CD8-positive, alpha-beta memory T cell (primary cell): ENCODE data around the gene PALM3. TPM values are rescaled to one million over a fixed set of nuclear protein-coding genes. Genes with fewer than 3 reads are reported as not detected.

Source experiments
- CTCF ChIA-PET: fragments of 350-600 bp; sonication (Branson Sonifier 250); formaldehyde crosslinking; loops from one replicate; lab custom pipeline; 2021; ENCODE audit warnings: antibody characterized with exemption; lab: Charles Lee
- POLR2A ChIA-PET: fragments of 350-600 bp; sonication (Branson Sonifier 250); formaldehyde crosslinking; loops from one replicate; lab custom pipeline; 2021; ENCODE audit warnings: antibody characterized with exemption; lab: Charles Lee
- DNase-seq, 5 donors: peaks; one replicate each; pipeline versions ENCODE4 v3.0.0 to v3.0.0-alpha.2; 2020 to 2022; ENCODE audit warnings: mixed read lengths in 1 of 5
- H3K27ac ChIP-seq: one replicate; pipeline ENCODE4 v1.7.0; 2013; ENCODE audit warnings: low read depth, mild to moderate bottlenecking, low read length, moderate library complexity
- H3K27me3 ChIP-seq: 2 replicates; pipeline ENCODE4 v1.7.0; 2013; ENCODE audit warnings: low read length, mild to moderate bottlenecking; ENCODE audit not compliant: insufficient read depth, poor library complexity, severe bottlenecking
- H3K36me3 ChIP-seq: 2 replicates; pipeline ENCODE4 v1.7.0; 2013; ENCODE audit warnings: mild to moderate bottlenecking, low read length, moderate library complexity; ENCODE audit not compliant: insufficient read depth
- H3K4me1 ChIP-seq: 2 replicates; pipeline ENCODE4 v1.7.0; 2013; ENCODE audit warnings: mild to moderate bottlenecking, low read length, moderate library complexity; ENCODE audit not compliant: insufficient read depth
- H3K4me3 ChIP-seq: 2 replicates; pipeline ENCODE4 v1.7.0; 2013; ENCODE audit warnings: mild to moderate bottlenecking, low read length
- H3K9me3 ChIP-seq: 2 replicates; pipeline ENCODE4 v1.7.0; 2013; ENCODE audit warnings: mild to moderate bottlenecking, low read length
- H3K27ac Mint-ChIP-seq, 8 donors: one replicate each; pipeline ENCODE4 v1.8.0; 2020 to 2021; ENCODE audit warnings: mixed read lengths in 8 of 8, mild to moderate bottlenecking in 6 of 8, inconsistent platforms in 3 of 8, moderate library complexity in 3 of 8
- H3K27me3 Mint-ChIP-seq, 2 donors: one replicate each; pipeline ENCODE4 v1.8.0; 2020 to 2021; ENCODE audit warnings: mixed read lengths in 2 of 2, mild to moderate bottlenecking in 1 of 2, moderate library complexity in 1 of 2
- H3K36me3 Mint-ChIP-seq, 3 donors: one replicate each; pipeline ENCODE4 v1.8.0; 2020 to 2021; ENCODE audit warnings: mixed read lengths in 3 of 3, inconsistent platforms in 1 of 3, mild to moderate bottlenecking in 1 of 3
- H3K4me1 Mint-ChIP-seq, 3 donors: one replicate each; pipeline ENCODE4 v1.8.0; 2020 to 2021; ENCODE audit warnings: mixed read lengths in 3 of 3, inconsistent platforms in 1 of 3, mild to moderate bottlenecking in 1 of 3
- H3K4me3 Mint-ChIP-seq, 7 donors: one replicate each; pipeline ENCODE4 v1.8.0; 2020 to 2021; ENCODE audit warnings: mixed read lengths in 7 of 7, mild to moderate bottlenecking in 6 of 7, moderate library complexity in 4 of 7, inconsistent platforms in 2 of 7
- H3K9me3 Mint-ChIP-seq, 5 donors: one replicate each; pipeline ENCODE4 v1.8.0; 2020 to 2022; ENCODE audit warnings: mixed read lengths in 5 of 5, mild to moderate bottlenecking in 3 of 5, moderate library complexity in 2 of 5, inconsistent platforms in 1 of 5
- polyA plus RNA-seq: library from polyadenylated mRNA; unstranded; fragments of 300-500 nt; fragmentation: Illumina TruSeq; gene quantifications from one replicate; pipeline ENCODE4 v1.2.3, GENCODE V29; 2021
- total RNA-seq, 2 experiments: library from RNA; stranded (reverse); gene quantifications; one replicate each; pipeline ENCODE4 v1.2.3, GENCODE V29; 2021

Gene PALM3
- total and polyA plus RNA-seq, 3 experiments from 2014 or later = not detected

- ChIA-PET POLR2A (interaction anchor here (0.6 kb wide), 1 partner anchor 8 kb away, joined by 4 read pairs; no protein-coding TSS in a partner anchor), CTCF (interaction anchor here (1.0 to 7.8 kb wide), 2 partner anchors 15 to 194 kb away, joined by 3 to 67 read pairs; partner anchors contain the start of gene MISP3)
- H3K4me3 Mint-ChIP-seq = peak overlapping the region in 1 of 7 donors; percentile 36
- Histone ChIP-seq H3K4me3 (no peak overlapping the region), H3K27me3 (peaks cover 16% of the 10 kb centered on the region), H3K9me3 (no peaks in the 10 kb centered on the region), H3K36me3 (peaks cover 6% of the 10 kb centered on the region), H3K4me1 (peaks cover 17% of the 10 kb centered on the region), H3K27ac (no peak overlapping the region)
- DNase-seq = no peak
- H3K9me3 Mint-ChIP-seq = no peaks in the 10 kb centered on the region
- H3K36me3 Mint-ChIP-seq = peaks cover 5 to 16% (median 9%) of the 10 kb centered on the region in 3 donors
- peaks cover 18 to 32% of the 10 kb centered on the region in 2 donors for H3K27me3 Mint-ChIP-seq
- H3K4me1 Mint-ChIP-seq = peaks cover 11 to 25% (median 13%) of the 10 kb centered on the region in 3 donors
- no peak overlapping the region for H3K27ac Mint-ChIP-seq
These were observed 5.7 kb downstream of the PALM3 start for GRCh38 chr19:14056069-14056666.

GRCh38 chr19:14055396-14055795, 6.5 kb downstream of the PALM3 start:
- no peaks in the 10 kb centered on the region for H3K9me3 Mint-ChIP-seq
- Histone ChIP-seq H3K4me1 (peaks cover 17% of the 10 kb centered on the region), H3K4me3 (no peak overlapping the region), H3K27ac (no peak overlapping the region), H3K9me3 (no peaks in the 10 kb centered on the region), H3K27me3 (peaks cover 16% of the 10 kb centered on the region), H3K36me3 (peaks cover 13% of the 10 kb centered on the region)
- ChIA-PET CTCF (interaction anchor here (0.7 to 7.8 kb wide), 2 partner anchors 13 to 16 kb away, joined by 3 to 67 read pairs; partner anchors contain the start of gene MISP3), POLR2A (no interaction called here)
- DNase-seq = no peak
- peak overlapping the region in 1 of 8 donors; percentile 55 for H3K27ac Mint-ChIP-seq
- peaks cover 5 to 24% (median 9%) of the 10 kb centered on the region in 3 donors for H3K36me3 Mint-ChIP-seq
- H3K4me3 Mint-ChIP-seq = no peak overlapping the region
- peaks cover 14 to 27% of the 10 kb centered on the region in 2 donors for H3K27me3 Mint-ChIP-seq
- peaks cover 11 to 25% (median 13%) of the 10 kb centered on the region in 3 donors for H3K4me1 Mint-ChIP-seq

- peaks cover 19% of the 10 kb centered on the region for H3K36me3 ChIP-seq
- H3K27me3 Mint-ChIP-seq = peaks cover 13 to 20% of the 10 kb centered on the region in 2 donors
- peaks cover 16% of the 10 kb centered on the region for H3K27me3 ChIP-seq
- no peak for DNase-seq
- H3K4me3 ChIP-seq = no peak overlapping the region
- no peaks in the 10 kb centered on the region for H3K9me3 Mint-ChIP-seq
- H3K27ac ChIP-seq = no peak overlapping the region
- H3K27ac Mint-ChIP-seq = no peak overlapping the region
- H3K4me1 ChIP-seq = peaks cover 17% of the 10 kb centered on the region
- no peaks in the 10 kb centered on the region for H3K9me3 ChIP-seq
- no peak overlapping the region for H3K4me3 Mint-ChIP-seq
- peaks cover 11 to 23% (median 13%) of the 10 kb centered on the region in 3 donors for H3K4me1 Mint-ChIP-seq
- H3K36me3 Mint-ChIP-seq = peaks cover 7 to 30% (median 9%) of the 10 kb centered on the region in 3 donors
- POLR2A ChIA-PET = interaction anchor here (0.6 to 0.7 kb wide), 2 partner anchors 12 to 171 kb away, joined by 3 to 9 read pairs; no protein-coding TSS in a partner anchor
- CTCF ChIA-PET = interaction anchor here (0.6 to 1.1 kb wide), 3 partner anchors 10 to 585 kb away, joined by 3 read pairs; no protein-coding TSS in a partner anchor
These were observed 7.2 kb downstream of the PALM3 start for GRCh38 chr19:14054721-14055120.

- Mint-ChIP-seq H3K27me3 (peaks cover 10 to 15% of the 10 kb centered on the region in 2 donors), H3K4me1 (peaks cover 11 to 19% (median 13%) of the 10 kb centered on the region in 3 donors), H3K27ac (peak overlapping the region in 5 of 8 donors; percentile 7 to 86 (median 38)), H3K9me3 (no peaks in the 10 kb centered on the region), H3K4me3 (no peak overlapping the region), H3K36me3 (peaks cover 7 to 33% (median 9%) of the 10 kb centered on the region in 3 donors)
- ChIA-PET CTCF (interaction anchor here (1.1 kb wide), 1 partner anchor 9 kb away, joined by 3 read pairs; no protein-coding TSS in a partner anchor), POLR2A (interaction anchor here (0.6 kb wide), 1 partner anchor 170 kb away, joined by 3 read pairs; no protein-coding TSS in a partner anchor)
- H3K4me3 ChIP-seq = no peak overlapping the region
- H3K4me1 ChIP-seq = peaks cover 15% of the 10 kb centered on the region
- no peak for DNase-seq
- H3K27me3 ChIP-seq = peaks cover 15% of the 10 kb centered on the region
- peaks cover 21% of the 10 kb centered on the region for H3K36me3 ChIP-seq
- no peak overlapping the region for H3K27ac ChIP-seq
- H3K9me3 ChIP-seq = no peaks in the 10 kb centered on the region
These were observed 7.8 kb downstream of the PALM3 start for GRCh38 chr19:14054099-14054498.

- peaks cover 9% of the 10 kb centered on the region for H3K27me3 ChIP-seq
- H3K9me3 ChIP-seq = no peaks in the 10 kb centered on the region
- Mint-ChIP-seq H3K4me3 (no peak overlapping the region), H3K27ac (no peak overlapping the region), H3K4me1 (peaks cover 5 to 16% (median 9%) of the 10 kb centered on the region in 3 donors), H3K36me3 (peaks cover 7 to 39% (median 11%) of the 10 kb centered on the region in 3 donors), H3K27me3 (peaks cover 5 to 9% of the 10 kb centered on the region in 2 donors), H3K9me3 (no peaks in the 10 kb centered on the region)
- no peak for DNase-seq
- no peak overlapping the region for H3K27ac ChIP-seq
- no peak overlapping the region for H3K4me3 ChIP-seq
- POLR2A ChIA-PET = interaction anchor here (0.7 kb wide), 1 partner anchor 64 kb away, joined by 12 read pairs; the partner anchor contains the start of gene PRKACA
- CTCF ChIA-PET = interaction anchor here (1.1 kb wide), 2 partner anchors 19 to 172 kb away, joined by 3 to 4 read pairs; partner anchors contain the start of gene MISP3
- H3K4me1 ChIP-seq = peaks cover 9% of the 10 kb centered on the region
- H3K36me3 ChIP-seq = peaks cover 27% of the 10 kb centered on the region
These were observed 8.4 kb downstream of the PALM3 start for GRCh38 chr19:14053500-14053899.

GRCh38 chr19:14053032-14053431, 8.8 kb downstream of the PALM3 start:
- peaks cover 0 to 4% of the 10 kb centered on the region in 2 donors for H3K27me3 Mint-ChIP-seq
- Histone ChIP-seq H3K27me3 (peaks cover 4% of the 10 kb centered on the region), H3K36me3 (peaks cover 30% of the 10 kb centered on the region), H3K4me3 (no peak overlapping the region), H3K4me1 (peaks cover 4% of the 10 kb centered on the region), H3K27ac (no peak overlapping the region), H3K9me3 (no peaks in the 10 kb centered on the region)
- ChIA-PET CTCF (interaction anchor here (0.7 to 2.9 kb wide), 5 partner anchors 17 to 171 kb away, joined by 3 to 11 read pairs (median 3); partner anchors contain the start of gene MISP3), POLR2A (interaction anchor here (0.6 to 0.7 kb wide), 2 partner anchors 64 to 265 kb away, joined by 3 to 12 read pairs; partner anchors contain the start of gene PRKACA)
- H3K4me1 Mint-ChIP-seq = peaks cover under 1 to 13% (median 6%) of the 10 kb centered on the region in 3 donors
- DNase-seq = no peak
- no peaks in the 10 kb centered on the region for H3K9me3 Mint-ChIP-seq
- H3K27ac Mint-ChIP-seq = peak overlapping the region in 1 of 8 donors; percentile 69
- H3K36me3 Mint-ChIP-seq = peaks cover 8 to 43% (median 14%) of the 10 kb centered on the region in 3 donors
- no peak overlapping the region for H3K4me3 Mint-ChIP-seq

GRCh38 chr19:14052470-14052869, 9.4 kb downstream of the PALM3 start:
- no peak overlapping the region for H3K4me3 Mint-ChIP-seq
- Histone ChIP-seq H3K4me1 (no peaks in the 10 kb centered on the region), H3K36me3 (peaks cover 30% of the 10 kb centered on the region), H3K27me3 (no peaks in the 10 kb centered on the region), H3K4me3 (no peak overlapping the region), H3K9me3 (no peaks in the 10 kb centered on the region), H3K27ac (no peak overlapping the region)
- no peak for DNase-seq
- H3K27me3 Mint-ChIP-seq = no peaks in the 10 kb centered on the region
- H3K27ac Mint-ChIP-seq = peak overlapping the region in 2 of 8 donors; percentile 74 to 88
- CTCF ChIA-PET = interaction anchor here (0.7 to 2.9 kb wide), 5 partner anchors 18 to 171 kb away, joined by 3 to 11 read pairs (median 3); partner anchors contain the start of gene MISP3
- POLR2A ChIA-PET = interaction anchor here (0.6 to 0.7 kb wide), 2 partner anchors 65 to 264 kb away, joined by 3 to 12 read pairs; partner anchors contain the start of gene PRKACA
- H3K9me3 Mint-ChIP-seq = no peaks in the 10 kb centered on the region
- peaks cover 0 to 8% (median 3%) of the 10 kb centered on the region in 3 donors for H3K4me1 Mint-ChIP-seq
- H3K36me3 Mint-ChIP-seq = peaks cover 8 to 46% (median 14%) of the 10 kb centered on the region in 3 donors
